Measurements from ENCODE around the gene CRYBA2. TPM values are rescaled to one million over a fixed set of nuclear protein-coding genes. Genes with fewer than 3 reads are reported as not detected.

Gene CRYBA2
- total RNA-seq, 1 donor from 2014 or later: not detected

DNA sequence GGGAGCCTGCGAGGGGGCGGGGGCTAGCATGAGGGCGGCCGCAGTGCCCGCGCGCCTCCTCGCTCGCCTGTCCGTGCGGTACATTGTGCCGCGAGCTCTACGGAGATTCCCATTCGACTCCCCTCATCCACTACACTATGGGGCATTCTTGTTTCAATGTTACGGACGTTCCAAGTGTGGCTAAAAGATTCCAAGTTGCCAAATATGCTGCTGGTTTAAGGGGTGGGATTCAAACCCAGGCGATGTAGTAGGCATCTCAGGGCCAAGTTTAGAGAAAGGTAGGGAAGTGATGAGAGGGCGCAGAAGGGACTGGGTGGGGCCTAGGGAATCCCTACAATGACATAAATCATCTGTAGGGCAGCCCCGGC lies 10.0 kb upstream of the CRYBA2 start:
- TF ChIP-seq, protein P1, sequence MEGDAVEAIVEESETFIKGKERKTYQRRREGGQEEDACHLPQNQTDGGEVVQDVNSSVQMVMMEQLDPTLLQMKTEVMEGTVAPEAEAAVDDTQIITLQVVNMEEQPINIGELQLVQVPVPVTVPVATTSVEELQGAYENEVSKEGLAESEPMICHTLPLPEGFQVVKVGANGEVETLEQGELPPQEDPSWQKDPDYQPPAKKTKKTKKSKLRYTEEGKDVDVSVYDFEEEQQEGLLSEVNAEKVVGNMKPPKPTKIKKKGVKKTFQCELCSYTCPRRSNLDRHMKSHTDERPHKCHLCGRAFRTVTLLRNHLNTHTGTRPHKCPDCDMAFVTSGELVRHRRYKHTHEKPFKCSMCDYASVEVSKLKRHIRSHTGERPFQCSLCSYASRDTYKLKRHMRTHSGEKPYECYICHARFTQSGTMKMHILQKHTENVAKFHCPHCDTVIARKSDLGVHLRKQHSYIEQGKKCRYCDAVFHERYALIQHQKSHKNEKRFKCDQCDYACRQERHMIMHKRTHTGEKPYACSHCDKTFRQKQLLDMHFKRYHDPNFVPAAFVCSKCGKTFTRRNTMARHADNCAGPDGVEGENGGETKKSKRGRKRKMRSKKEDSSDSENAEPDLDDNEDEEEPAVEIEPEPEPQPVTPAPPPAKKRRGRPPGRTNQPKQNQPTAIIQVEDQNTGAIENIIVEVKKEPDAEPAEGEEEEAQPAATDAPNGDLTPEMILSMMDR (conservative IDR thresholded peaks at IDR 0.05; ENCODE audit: low read depth, low read length): no peak
- H3K4me3 ChIP-seq (ENCODE audit: low read depth, low read length): no peak overlapping the region
- no peak for DNase-seq (ENCODE audit: low read depth)

DNA sequence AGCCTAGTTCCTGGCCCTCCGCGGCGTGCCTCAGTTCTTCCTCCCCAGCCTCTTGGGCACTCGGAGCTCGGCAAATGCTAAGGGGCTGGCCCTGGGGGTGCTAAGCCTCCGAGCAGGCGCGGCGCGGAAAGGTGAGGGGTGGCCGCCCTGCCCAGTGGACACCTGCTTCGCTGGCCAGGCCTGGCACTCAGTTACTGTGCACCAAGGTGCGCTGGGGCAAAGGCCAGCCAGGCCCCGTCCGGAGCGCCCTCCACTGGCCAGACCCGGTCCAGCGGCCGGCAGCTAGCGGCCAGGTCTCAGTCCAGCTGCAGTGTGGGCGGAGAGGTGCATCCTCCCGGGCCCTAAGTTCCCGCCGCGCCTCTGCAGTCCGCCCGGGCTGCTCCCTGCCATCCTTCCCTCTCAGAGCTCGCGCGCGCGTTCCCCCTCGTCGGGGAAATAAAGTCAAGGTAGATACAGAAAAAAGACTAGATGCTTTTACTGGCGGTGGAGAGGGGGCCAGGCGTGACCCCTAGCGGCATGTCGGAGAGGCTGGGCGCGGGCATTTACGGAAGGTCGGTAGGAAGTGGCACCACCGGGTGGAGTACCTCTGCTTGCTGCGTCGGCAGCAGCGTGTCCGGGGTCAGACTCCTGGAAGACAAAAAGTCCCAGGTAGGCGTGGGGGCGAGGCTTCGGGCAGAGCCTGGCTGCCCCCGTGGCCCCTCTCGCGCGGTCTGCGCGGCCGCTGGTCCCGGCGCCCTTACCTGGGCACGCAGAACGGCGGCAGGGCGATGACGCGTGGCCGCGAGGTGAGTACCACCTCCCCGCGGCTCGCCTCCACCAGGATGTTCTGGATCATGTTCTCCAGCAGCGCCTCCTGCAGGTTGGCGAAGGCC lies 9.4 kb upstream of the CRYBA2 start:
- no peak for DNase-seq (ENCODE audit: low read depth)

DNA sequence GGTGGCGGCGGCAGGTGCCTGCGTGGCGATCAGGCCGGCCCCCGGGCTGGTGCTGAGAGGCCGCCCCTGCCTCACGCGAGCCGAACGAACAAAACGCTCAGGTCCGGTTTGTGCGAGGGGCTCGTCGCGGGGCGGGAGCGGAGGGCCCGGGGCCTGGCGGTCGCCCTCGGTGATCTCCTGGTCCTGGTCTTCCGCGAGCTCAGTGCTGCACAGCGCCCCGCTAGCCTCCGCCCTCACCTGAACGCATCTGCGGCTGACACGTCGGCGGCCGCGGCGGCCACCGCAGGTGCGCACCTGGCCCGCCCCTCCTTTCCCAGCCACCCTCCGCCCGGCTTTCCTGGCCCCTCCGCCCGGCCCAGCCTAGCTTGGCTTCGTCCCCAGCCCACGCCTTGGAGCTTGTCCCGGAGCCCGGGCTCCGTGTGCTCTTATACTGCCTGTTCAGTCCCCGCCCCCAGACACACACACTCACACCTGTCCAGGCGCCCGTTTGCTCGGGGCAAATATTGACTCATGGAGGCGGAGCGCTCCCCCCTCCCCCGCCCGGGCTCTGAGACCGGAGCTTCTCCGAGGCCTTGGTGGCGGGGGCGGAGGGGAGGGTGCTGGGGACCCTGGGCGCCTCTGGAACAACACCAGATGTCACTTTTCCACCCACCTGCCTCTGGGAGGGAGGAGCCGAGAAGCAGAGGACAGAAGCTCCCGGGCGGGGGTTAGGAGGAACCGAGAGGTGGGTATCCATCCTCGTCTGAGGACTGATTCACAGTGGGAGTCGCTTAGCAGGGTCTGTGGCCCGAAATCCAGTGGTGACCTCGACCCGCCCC lies 8.6 kb upstream of the CRYBA2 start:
- TF ChIP-seq, protein P1 (conservative IDR thresholded peaks at IDR 0.05; ENCODE audit: low read depth, low read length): no peak
- H3K4me3 ChIP-seq (ENCODE audit: low read depth, low read length): no peak overlapping the region
- DNase-seq (ENCODE audit: low read depth): no peak

More for the DNA sequence above, 9.4 kb upstream of the CRYBA2 start:
- H3K4me3 ChIP-seq (ENCODE audit: low read depth, low read length): peak overlapping the region; percentile 23
- TF ChIP-seq, protein P1 (conservative IDR thresholded peaks at IDR 0.05; ENCODE audit: low read depth, low read length): peak; percentile 57

DNA sequence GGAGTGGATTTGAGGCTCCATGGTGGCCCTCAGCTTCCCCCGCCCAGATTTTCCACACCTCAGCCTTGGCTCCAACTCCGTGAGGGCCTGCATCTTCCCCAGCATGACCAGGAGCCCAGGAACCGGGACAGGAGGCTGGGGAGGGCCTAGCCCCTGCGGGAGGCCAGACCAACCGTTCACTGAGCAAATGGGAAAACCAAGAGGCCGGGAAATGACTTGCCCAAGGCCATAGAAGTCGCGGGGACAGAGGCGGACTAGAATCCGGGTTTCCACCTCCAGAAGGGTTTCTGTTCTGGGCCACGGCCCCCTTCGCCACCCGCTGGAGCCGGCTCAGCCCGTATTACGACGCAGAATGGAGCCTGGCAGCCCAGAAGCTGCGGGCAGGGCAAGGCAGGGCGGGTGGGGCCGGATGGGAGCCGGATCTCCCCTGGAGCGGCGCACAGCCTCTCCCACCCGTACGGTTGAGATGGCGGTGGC lies 7.9 kb upstream of the CRYBA2 start:
- no peak overlapping the region for H3K4me3 ChIP-seq (ENCODE audit: low read depth, low read length)
- no peak for DNase-seq (ENCODE audit: low read depth)
- TF ChIP-seq, protein P1 (conservative IDR thresholded peaks at IDR 0.05; ENCODE audit: low read depth, low read length): no peak

DNA sequence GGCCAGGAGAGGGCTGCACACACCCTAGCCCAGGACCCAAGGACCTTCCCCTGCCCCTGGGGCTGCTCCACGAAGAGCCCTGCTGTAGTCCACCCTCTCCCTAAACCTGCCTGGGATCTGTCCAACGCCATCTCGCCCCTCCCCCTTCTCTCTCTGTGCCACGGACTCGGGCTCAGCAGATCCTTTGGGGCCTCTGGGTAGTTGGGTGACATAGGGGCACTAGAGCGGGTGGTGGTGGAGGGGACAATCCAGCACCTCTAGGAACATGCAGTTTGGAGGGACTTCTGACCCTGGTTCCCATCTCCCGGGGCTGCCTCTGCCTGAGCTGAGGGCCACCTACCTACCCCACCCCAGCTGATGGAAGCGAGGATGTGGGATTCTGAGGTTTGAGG lies 7.3 kb upstream of the CRYBA2 start:
- no peak for DNase-seq (ENCODE audit: low read depth)
- TF ChIP-seq, protein P1 (conservative IDR thresholded peaks at IDR 0.05; ENCODE audit: low read depth, low read length): no peak
- H3K4me3 ChIP-seq (ENCODE audit: low read depth, low read length): no peak overlapping the region

DNA sequence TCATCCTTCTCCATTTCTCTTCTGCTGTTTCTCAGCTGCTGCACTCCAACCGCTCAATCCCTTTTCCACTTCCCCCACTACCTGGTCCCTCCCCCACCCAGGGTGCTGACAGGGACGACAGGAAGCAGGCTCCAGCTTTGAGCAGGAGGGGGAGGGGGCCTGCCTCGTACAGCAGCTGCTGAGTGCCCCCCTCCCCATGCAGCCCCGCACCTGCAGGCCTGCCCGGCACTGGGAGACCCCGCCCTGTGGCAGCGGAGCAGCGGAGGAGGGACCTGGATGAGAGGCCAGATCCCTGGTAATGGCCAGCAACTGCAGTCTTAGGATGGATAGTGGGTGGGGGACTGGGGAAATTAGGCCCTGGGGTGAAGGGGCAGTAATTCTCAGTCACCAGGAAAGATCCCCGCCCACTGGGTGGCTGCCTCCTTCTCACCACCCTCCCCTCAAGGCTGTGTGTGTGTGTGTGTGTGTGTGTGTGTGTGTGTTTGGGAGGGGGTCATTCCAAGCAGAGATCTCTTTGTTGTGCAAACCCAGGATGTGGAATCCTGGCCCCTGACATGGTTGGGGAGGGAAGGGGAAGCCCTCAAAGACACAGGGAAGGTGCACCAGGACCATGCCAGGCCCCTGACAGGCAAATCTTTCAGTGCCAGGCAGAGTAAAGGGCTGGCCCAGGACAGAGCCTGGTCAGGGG lies 6.8 kb upstream of the CRYBA2 start:
- TF ChIP-seq, protein P1 (conservative IDR thresholded peaks at IDR 0.05; ENCODE audit: low read depth, low read length): no peak
- DNase-seq (ENCODE audit: low read depth): no peak

More for the DNA sequence above, 6.8 kb upstream of the CRYBA2 start:
- no peak overlapping the region for H3K4me3 ChIP-seq (ENCODE audit: low read depth, low read length)

Data from epithelial cell of proximal tubule (primary cell).